Peyer's patch (tissue), 4 donors: Measurements from ENCODE around the gene PDHX.

Experiments used
- CTCF ChIP-seq, 6 experiments: fragments of 450-650 bp in 4 of 6; fragments of 200-600 bp in 2 of 6; sonication (generic) in 1 of 6; IDR thresholded peaks; one replicate each; pipeline ENCODE4 v1.5.1; 2017 to 2019; ENCODE audit warnings: antibody characterized with exemption in 6 of 6, mild to moderate bottlenecking in 3 of 6, moderate library complexity in 1 of 6
- POLR2A ChIP-seq, 2 donors: fragments of 450-650 bp; IDR thresholded peaks; one replicate each; pipeline ENCODE4 v1.5.1; 2017; ENCODE audit warnings: antibody characterized with exemption in 2 of 2, mild to moderate bottlenecking in 2 of 2, moderate library complexity in 2 of 2

GRCh38 chr11:34926831-34927132 lies 10.4 kb downstream of the PDHX start:
- TF ChIP-seq CTCF (IDR thresholded peaks at IDR 0.05) (no peak), POLR2A (IDR thresholded peaks at IDR 0.05) (no peak)
